ENCODE data around the gene NDST4.

Gene NDST4

GRCh38 chr4:115113506-115114106 is at the start of gene NDST4:
NDST4 (minus strand) TSS chr4:115113620; CDS start chr4:115077036, 36,584 bp downstream.
- H3K9me3 ChIP-seq (ENCODE audit: control insufficient read depth, low read length): no peaks in the 10 kb centered on the region
- H3K4me3 ChIP-seq (ENCODE audit: low read depth, low read length): no peak within 1 kb of the TSS
- TF ChIP-seq CTCF (IDR thresholded peaks at IDR 0.05): no peak
- H3K36me3 ChIP-seq (ENCODE audit: control insufficient read depth, insufficient read depth, low read length): no peaks in the 10 kb centered on the region
- no peak within 1 kb of the TSS for H3K9ac ChIP-seq
- no peaks in the 10 kb centered on the region for H3K4me1 ChIP-seq
- no peak within 1 kb of the TSS for H2AFZ ChIP-seq
- no peaks in the 10 kb centered on the region for H3K27me3 ChIP-seq (ENCODE audit: control insufficient read depth, insufficient read depth, low read length)
- H3K79me2 ChIP-seq: no peaks in the 10 kb centered on the region
- H3K27ac ChIP-seq: no peak within 1 kb of the TSS
- H3K4me2 ChIP-seq (ENCODE audit: low read length): no peak within 1 kb of the TSS

- H3K36me3 ChIP-seq (ENCODE audit: control insufficient read depth, insufficient read depth, low read length): no peaks in the 10 kb centered on the region
- H3K27ac ChIP-seq: no peak overlapping the region
- H3K9ac ChIP-seq: no peak overlapping the region
- no peak overlapping the region for H2AFZ ChIP-seq
- H3K4me3 ChIP-seq (ENCODE audit: low read depth, low read length): no peak overlapping the region
- no peaks in the 10 kb centered on the region for H3K4me1 ChIP-seq
- H3K9me3 ChIP-seq (ENCODE audit: control insufficient read depth, low read length): no peaks in the 10 kb centered on the region
- H3K27me3 ChIP-seq (ENCODE audit: control insufficient read depth, insufficient read depth, low read length): no peaks in the 10 kb centered on the region
- H3K79me2 ChIP-seq: no peaks in the 10 kb centered on the region
- no peak for TF ChIP-seq CTCF (IDR thresholded peaks at IDR 0.05)
- H3K4me2 ChIP-seq (ENCODE audit: low read length): no peak overlapping the region
Measured at GRCh38 chr4:115159141-115159540, 45.7 kb upstream of the NDST4 start.

- H2AFZ ChIP-seq: no peak overlapping the region
- TF ChIP-seq CTCF (IDR thresholded peaks at IDR 0.05): no peak
Measured at GRCh38 chr4:115158296-115158695, 44.9 kb upstream of the NDST4 start.

GRCh38 chr4:115154826-115155225 is 41.4 kb upstream of the NDST4 start:
- H3K27ac ChIP-seq: no peak overlapping the region
- no peak overlapping the region for H3K4me2 ChIP-seq (ENCODE audit: low read length)
- no peaks in the 10 kb centered on the region for H3K9me3 ChIP-seq (ENCODE audit: control insufficient read depth, low read length)
- H3K27me3 ChIP-seq (ENCODE audit: control insufficient read depth, insufficient read depth, low read length): no peaks in the 10 kb centered on the region
- no peak overlapping the region for H3K9ac ChIP-seq
- H3K4me3 ChIP-seq (ENCODE audit: low read depth, low read length): no peak overlapping the region
- no peak for TF ChIP-seq CTCF (IDR thresholded peaks at IDR 0.05)
- H3K79me2 ChIP-seq: no peaks in the 10 kb centered on the region
- no peak overlapping the region for H2AFZ ChIP-seq
- no peaks in the 10 kb centered on the region for H3K36me3 ChIP-seq (ENCODE audit: control insufficient read depth, insufficient read depth, low read length)
- H3K4me1 ChIP-seq: no peaks in the 10 kb centered on the region

More at GRCh38 chr4:115158296-115158695, 44.9 kb upstream of the NDST4 start:
- no peak overlapping the region for H3K4me2 ChIP-seq (ENCODE audit: low read length)
- no peaks in the 10 kb centered on the region for H3K27me3 ChIP-seq (ENCODE audit: control insufficient read depth, insufficient read depth, low read length)
- no peak overlapping the region for H3K4me3 ChIP-seq (ENCODE audit: low read depth, low read length)
- no peak overlapping the region for H3K9ac ChIP-seq
- H3K79me2 ChIP-seq: no peaks in the 10 kb centered on the region
- no peaks in the 10 kb centered on the region for H3K9me3 ChIP-seq (ENCODE audit: control insufficient read depth, low read length)
- H3K36me3 ChIP-seq (ENCODE audit: control insufficient read depth, insufficient read depth, low read length): no peaks in the 10 kb centered on the region
- no peak overlapping the region for H3K27ac ChIP-seq
- no peaks in the 10 kb centered on the region for H3K4me1 ChIP-seq

GRCh38 chr4:115152965-115153364 is 39.5 kb upstream of the NDST4 start:
- Histone ChIP-seq H2AFZ (no peak overlapping the region), H3K27ac (no peak overlapping the region), H3K36me3 (ENCODE audit: control insufficient read depth, insufficient read depth, low read length) (no peaks in the 10 kb centered on the region), H3K4me3 (ENCODE audit: low read depth, low read length) (no peak overlapping the region), H3K9me3 (ENCODE audit: control insufficient read depth, low read length) (no peaks in the 10 kb centered on the region), H3K4me1 (no peaks in the 10 kb centered on the region), H3K4me2 (ENCODE audit: low read length) (no peak overlapping the region), H3K27me3 (ENCODE audit: control insufficient read depth, insufficient read depth, low read length) (no peaks in the 10 kb centered on the region), H3K79me2 (no peaks in the 10 kb centered on the region), H3K9ac (no peak overlapping the region)
- TF ChIP-seq CTCF (IDR thresholded peaks at IDR 0.05): no peak

All from parathyroid adenoma (tissue), 2 donors.